Endothelial cell (in vitro differentiated cells): Measurements from ENCODE around the gene PHTF2. TPM values are rescaled to one million over a fixed set of nuclear protein-coding genes. Genes with fewer than 3 reads are reported as not detected.

Experiments
- DNase-seq: peaks from one replicate; pipeline ENCODE4 v3.0.0; 2021; ENCODE audit warnings: low spot score
- H3K27ac Mint-ChIP-seq: one replicate; pipeline ENCODE4 v1.8.0; 2021; ENCODE audit warnings: mixed read lengths, inconsistent platforms; ENCODE audit not compliant: unreplicated experiment
- H3K27me3 Mint-ChIP-seq: one replicate; pipeline ENCODE4 v1.8.0; 2021; ENCODE audit warnings: mild to moderate bottlenecking, moderate library complexity, mixed read lengths, inconsistent platforms; ENCODE audit not compliant: unreplicated experiment
- H3K36me3 Mint-ChIP-seq: one replicate; pipeline ENCODE4 v1.8.0; 2021; ENCODE audit warnings: mild to moderate bottlenecking, low read depth, mixed read lengths, inconsistent platforms; ENCODE audit not compliant: unreplicated experiment
- H3K4me1 Mint-ChIP-seq: one replicate; pipeline ENCODE4 v1.8.0; 2021; ENCODE audit warnings: mild to moderate bottlenecking, mixed read lengths, inconsistent platforms; ENCODE audit not compliant: unreplicated experiment
- H3K4me3 Mint-ChIP-seq: one replicate; pipeline ENCODE4 v1.8.0; 2021; ENCODE audit warnings: mild to moderate bottlenecking, mixed read lengths, inconsistent platforms; ENCODE audit not compliant: unreplicated experiment
- H3K9me3 Mint-ChIP-seq: one replicate; pipeline ENCODE4 v1.8.0; 2021; ENCODE audit warnings: mixed read lengths, inconsistent platforms; ENCODE audit not compliant: unreplicated experiment
- long read RNA-seq: library from polyadenylated mRNA; unstranded; transcript quantifications from one replicate; pipeline ENCODE4 v2.0.0, GENCODE V29; 2020; ENCODE audit not compliant: unreplicated experiment
- total RNA-seq: library from RNA; stranded (reverse); fragmentation: NEBNext Ultra II Directional; extraction: Animal tissue kit (Norgen Biotek cat#: 25700); gene quantifications from one replicate; pipeline ENCODE4 v1.2.1, GENCODE V29; 2021; ENCODE audit not compliant: unreplicated experiment
- TF ChIP-seq, protein P1 (sequence below): fragments of 200-600 bp; sonication (generic); IDR thresholded peaks from one replicate; pipeline ENCODE4 v1.5.0; 2021; ENCODE audit warnings: antibody characterized with exemption; ENCODE audit not compliant: unreplicated experiment

The PHTF2 gene
- 10.3 TPM for total RNA-seq
- long read RNA-seq, partial matches to known transcripts, result 3 of 8 reads
- long read RNA-seq, other reads (novel, unspliced or antisense), result 2 of 8 reads

DNA sequence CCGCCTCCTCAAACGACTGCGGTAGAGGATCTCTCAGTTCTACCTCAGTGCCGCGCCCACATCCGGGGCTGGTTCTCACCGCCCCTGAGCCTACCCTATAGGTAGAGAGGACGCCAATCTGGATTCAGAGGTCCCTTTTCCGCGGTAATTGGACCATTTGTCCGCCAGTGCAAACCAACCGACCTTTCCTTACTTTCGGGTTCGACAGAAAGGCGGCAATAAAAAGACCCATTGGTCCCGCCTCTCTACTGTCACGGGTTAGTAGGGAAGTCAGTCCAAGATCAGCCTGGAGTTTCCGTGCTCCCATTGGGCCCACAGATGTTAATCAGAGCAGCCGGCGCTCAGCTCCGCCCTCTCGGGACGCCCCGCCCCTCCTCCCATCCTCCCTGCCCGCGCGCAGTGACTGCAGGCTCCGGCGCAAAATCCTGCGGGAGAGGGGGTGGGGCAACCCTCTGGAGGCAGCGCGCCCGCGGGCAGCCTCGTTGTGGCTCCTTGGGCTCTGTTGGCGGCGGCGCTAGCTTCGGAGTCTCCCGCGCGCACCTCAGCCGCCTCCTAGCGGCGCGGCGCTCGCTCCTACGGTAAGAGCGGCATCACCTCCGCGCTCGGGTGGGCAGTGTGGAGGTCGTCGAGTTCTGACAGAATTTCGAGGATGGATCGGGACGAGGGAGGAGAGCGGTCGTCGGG, at the start of gene PHTF2, which contains the start of gene TMEM60:
PHTF2 (plus strand) TSS at position 380 of the 684 bp plus-strand sequence.
TMEM60 (minus strand) TSS at position 41 of the 684 bp plus-strand sequence. CDS start 4,061 bp downstream, outside the sequence.
- Mint-ChIP-seq H3K27ac (peak within 1 kb of the TSS; percentile 80), H3K9me3 (no peaks in the 10 kb centered on the region), H3K4me1 (peaks cover 28% of the 10 kb centered on the region), H3K4me3 (peak within 1 kb of the TSS; percentile 97), H3K27me3 (peaks cover 1% of the 10 kb centered on the region), H3K36me3 (no peaks in the 10 kb centered on the region)
- TF ChIP-seq, protein P1, sequence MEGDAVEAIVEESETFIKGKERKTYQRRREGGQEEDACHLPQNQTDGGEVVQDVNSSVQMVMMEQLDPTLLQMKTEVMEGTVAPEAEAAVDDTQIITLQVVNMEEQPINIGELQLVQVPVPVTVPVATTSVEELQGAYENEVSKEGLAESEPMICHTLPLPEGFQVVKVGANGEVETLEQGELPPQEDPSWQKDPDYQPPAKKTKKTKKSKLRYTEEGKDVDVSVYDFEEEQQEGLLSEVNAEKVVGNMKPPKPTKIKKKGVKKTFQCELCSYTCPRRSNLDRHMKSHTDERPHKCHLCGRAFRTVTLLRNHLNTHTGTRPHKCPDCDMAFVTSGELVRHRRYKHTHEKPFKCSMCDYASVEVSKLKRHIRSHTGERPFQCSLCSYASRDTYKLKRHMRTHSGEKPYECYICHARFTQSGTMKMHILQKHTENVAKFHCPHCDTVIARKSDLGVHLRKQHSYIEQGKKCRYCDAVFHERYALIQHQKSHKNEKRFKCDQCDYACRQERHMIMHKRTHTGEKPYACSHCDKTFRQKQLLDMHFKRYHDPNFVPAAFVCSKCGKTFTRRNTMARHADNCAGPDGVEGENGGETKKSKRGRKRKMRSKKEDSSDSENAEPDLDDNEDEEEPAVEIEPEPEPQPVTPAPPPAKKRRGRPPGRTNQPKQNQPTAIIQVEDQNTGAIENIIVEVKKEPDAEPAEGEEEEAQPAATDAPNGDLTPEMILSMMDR, result peak; percentile 15
- DNase-seq, result peak; percentile 98

DNA sequence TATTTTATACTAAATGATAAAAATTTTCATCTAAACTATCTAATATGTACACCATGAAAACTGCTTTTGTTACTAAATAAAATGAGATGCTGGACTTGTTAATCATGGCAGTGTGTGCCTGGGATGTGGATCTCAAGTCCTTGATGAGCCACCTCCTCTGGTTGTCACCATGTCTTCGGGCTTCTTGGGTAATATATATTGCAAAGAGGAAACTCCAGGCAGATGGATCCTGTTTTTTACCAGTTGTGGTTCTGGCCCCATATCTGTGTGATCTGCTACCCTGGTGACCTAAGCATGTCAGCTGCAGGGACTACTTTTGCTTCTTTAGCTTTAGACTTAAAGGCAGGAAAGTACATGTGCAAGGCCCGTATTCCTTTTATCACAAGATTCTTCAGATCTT, 46.6 kb upstream of the PHTF2 start:
- DNase-seq, result no peak
- TF ChIP-seq, protein P1, result no peak
- Mint-ChIP-seq H3K36me3 (peaks cover 3% of the 10 kb centered on the region), H3K4me1 (peaks cover 10% of the 10 kb centered on the region), H3K9me3 (no peaks in the 10 kb centered on the region), H3K4me3 (no peak overlapping the region), H3K27ac (peak overlapping the region; percentile 79), H3K27me3 (peaks cover 2% of the 10 kb centered on the region)

- DNase-seq, result no peak
- Mint-ChIP-seq H3K27me3 (no peaks in the 10 kb centered on the region), H3K27ac (no peak overlapping the region), H3K4me3 (no peak overlapping the region), H3K4me1 (peaks cover 10% of the 10 kb centered on the region), H3K9me3 (no peaks in the 10 kb centered on the region), H3K36me3 (peaks cover 3% of the 10 kb centered on the region)
- TF ChIP-seq, protein P1, result no peak
Observed at GRCh38 chr7:77753173-77753572, 45.4 kb upstream of the PHTF2 start.

GRCh38 chr7:77757589-77757988, 41.0 kb upstream of the PHTF2 start:
- Mint-ChIP-seq H3K36me3 (peaks cover 3% of the 10 kb centered on the region), H3K9me3 (no peaks in the 10 kb centered on the region), H3K27ac (no peak overlapping the region), H3K4me1 (peaks cover 6% of the 10 kb centered on the region), H3K27me3 (no peaks in the 10 kb centered on the region), H3K4me3 (no peak overlapping the region)
- TF ChIP-seq, protein P1, result no peak
- no peak for DNase-seq

- peak; percentile 73 for DNase-seq
- Mint-ChIP-seq H3K9me3 (no peaks in the 10 kb centered on the region), H3K4me3 (no peak overlapping the region), H3K36me3 (peaks cover under 1% of the 10 kb centered on the region), H3K4me1 (peaks cover 8% of the 10 kb centered on the region), H3K27ac (peak overlapping the region; percentile 20), H3K27me3 (no peaks in the 10 kb centered on the region)
- TF ChIP-seq, protein P1, result peak; percentile 88
Observed at GRCh38 chr7:77759294-77759889, 39.2 kb upstream of the PHTF2 start.
